KOPT-K1 (cell line): ENCODE results near the gene ERO1A.

Source experiments
- H3K27ac ChIP-seq: fragments of 200-600 bp; sonication (generic); 2 replicates; pipeline ENCODE4 v1.5.1; 2016; ENCODE audit warnings: antibody characterized with exemption, mild to moderate bottlenecking, low read depth, low read length; ENCODE audit not compliant: poor library complexity, severe bottlenecking
- H3K36me3 ChIP-seq: fragments of 200-600 bp; sonication (generic); 2 replicates; pipeline ENCODE4 v1.5.1; 2017; ENCODE audit warnings: antibody characterized with exemption, mild to moderate bottlenecking, low read length, moderate library complexity; ENCODE audit not compliant: insufficient read depth
- H3K9me3 ChIP-seq: fragments of 200-600 bp; sonication (generic); 2 replicates; pipeline ENCODE4 v1.5.1; 2017; ENCODE audit warnings: antibody characterized with exemption, low read length, mild to moderate bottlenecking; ENCODE audit not compliant: insufficient read depth, poor library complexity, severe bottlenecking

Gene ERO1A

GRCh38 chr14:52599974-52600373 is 95.4 kb downstream of the ERO1A start:
- no peak overlapping the region for H3K27ac ChIP-seq
- H3K9me3 ChIP-seq = peaks cover 4% of the 10 kb centered on the region
- no peaks in the 10 kb centered on the region for H3K36me3 ChIP-seq

- Histone ChIP-seq H3K36me3 (no peaks in the 10 kb centered on the region), H3K27ac (no peak overlapping the region), H3K9me3 (peaks cover 6% of the 10 kb centered on the region)
Measured at GRCh38 chr14:52598568-52598967, 96.8 kb downstream of the ERO1A start.

GRCh38 chr14:52596861-52597260 is 98.5 kb downstream of the ERO1A start:
- H3K9me3 ChIP-seq = peaks cover 6% of the 10 kb centered on the region
- H3K27ac ChIP-seq = no peak overlapping the region
- H3K36me3 ChIP-seq = no peaks in the 10 kb centered on the region

GRCh38 chr14:52596320-52596719 is 99.0 kb downstream of the ERO1A start:
- Histone ChIP-seq H3K27ac (no peak overlapping the region), H3K9me3 (peaks cover 6% of the 10 kb centered on the region), H3K36me3 (no peaks in the 10 kb centered on the region)

GRCh38 chr14:52590318-52590717 is 105.0 kb downstream of the ERO1A start:
- Histone ChIP-seq H3K36me3 (no peaks in the 10 kb centered on the region), H3K9me3 (peaks cover 6% of the 10 kb centered on the region), H3K27ac (no peak overlapping the region)
